Peyer's patch (tissue), 4 donors: ENCODE measurements around the gene ASXL1.

ENCODE experiments used
- CTCF ChIP-seq, 6 experiments: fragments of 450-650 bp in 4 of 6; fragments of 200-600 bp in 2 of 6; sonication (generic) in 1 of 6; IDR thresholded peaks; one replicate each; pipeline ENCODE4 v1.5.1; 2017 to 2019; ENCODE audit warnings: antibody characterized with exemption in 6 of 6, mild to moderate bottlenecking in 3 of 6, moderate library complexity in 1 of 6
- POLR2A ChIP-seq, 2 donors: fragments of 450-650 bp; IDR thresholded peaks; one replicate each; pipeline ENCODE4 v1.5.1; 2017; ENCODE audit warnings: antibody characterized with exemption in 2 of 2, mild to moderate bottlenecking in 2 of 2, moderate library complexity in 2 of 2

GRCh38 chr20:32474009-32474716 lies 116.0 kb downstream of the ASXL1 start:
- no peak for TF ChIP-seq CTCF (IDR thresholded peaks at IDR 0.05)
- TF ChIP-seq POLR2A (IDR thresholded peaks at IDR 0.05), result no peak
